Neural cell (in vitro differentiated cells): Measurements from ENCODE around the gene CASKIN2. TPM values are rescaled to one million over a fixed set of nuclear protein-coding genes. Genes with fewer than 3 reads are reported as not detected.

Source experiments
- H2AFZ ChIP-seq: fragments of 200-600, 300-800 bp; sonication (generic), shearing (Covaris generic); 2 replicates; pipeline ENCODE4 v1.6.0; 2014; ENCODE audit warnings: low read depth, mild to moderate bottlenecking, antibody characterized with exemption, low read length, moderate library complexity
- H3F3A ChIP-seq: fragments of 200-600 bp; shearing (Covaris generic); 2 replicates; pipeline ENCODE4 v1.6.1; 2016; ENCODE audit warnings: mild to moderate bottlenecking, moderate library complexity, mixed read lengths, antibody characterized with exemption, low read length; ENCODE audit not compliant: insufficient read depth, poor library complexity, severe bottlenecking
- H3K27ac ChIP-seq: fragments of 200-600, 300-800 bp; sonication (generic), shearing (Covaris generic); 2 replicates; pipeline ENCODE4 v1.5.1; 2014; ENCODE audit warnings: mild to moderate bottlenecking, low read length, moderate library complexity
- H3K27me3 ChIP-seq: fragments of 300-800, 200-600 bp; sonication (generic), shearing (Covaris generic); 2 replicates; pipeline ENCODE4 v1.6.0; 2014; ENCODE audit warnings: mild to moderate bottlenecking, low read depth, low read length, moderate library complexity; ENCODE audit not compliant: insufficient read depth
- H3K36me3 ChIP-seq: fragments of 300-800, 200-600 bp; sonication (generic), shearing (Covaris generic); 2 replicates; pipeline ENCODE4 v1.5.1; 2014; ENCODE audit warnings: mild to moderate bottlenecking, antibody characterized with exemption, low read length, moderate library complexity; ENCODE audit not compliant: insufficient read depth
- H3K4me2 ChIP-seq: fragments of 300-800, 200-600 bp; sonication (generic), shearing (Covaris generic); 2 replicates; pipeline ENCODE4 v1.6.0; 2014; ENCODE audit warnings: mild to moderate bottlenecking, low read length
- H3K4me3 ChIP-seq: fragments of 300-800, 200-600 bp; sonication (generic), shearing (Covaris generic); 2 replicates; pipeline ENCODE4 v1.5.1; 2014; ENCODE audit warnings: mild to moderate bottlenecking, low read length, moderate library complexity
- H3K79me2 ChIP-seq: fragments of 200-600 bp; shearing (Covaris generic); replicated peaks from 2 replicates; pipeline ENCODE4 v1.6.0; 2014; ENCODE audit warnings: mild to moderate bottlenecking, low read length, moderate library complexity; ENCODE audit not compliant: insufficient read depth
- H3K9ac ChIP-seq: fragments of 300-800, 200-600 bp; sonication (generic), shearing (Covaris generic); 2 replicates; pipeline ENCODE4 v1.6.1; 2016; ENCODE audit warnings: mild to moderate bottlenecking, low read length, mixed read lengths
- H3K9me2 ChIP-seq: fragments of 200-600 bp; shearing (Covaris generic); 2 replicates; pipeline ENCODE4 v1.6.1; 2016; ENCODE audit warnings: mild to moderate bottlenecking, low read length, mixed read lengths; ENCODE audit not compliant: insufficient read depth
- H3K9me3 ChIP-seq: fragments of 200-600, 300-800 bp; sonication (generic), shearing (Covaris generic); 2 replicates; pipeline ENCODE4 v1.6.1; 2016; ENCODE audit warnings: mild to moderate bottlenecking, mixed run types, low read length, moderate library complexity, mixed read lengths
- H4K20me1 ChIP-seq: fragments of 200-600 bp; shearing (Covaris generic); 2 replicates; pipeline ENCODE4 v1.6.1; 2016; ENCODE audit warnings: mild to moderate bottlenecking, mixed run types; ENCODE audit not compliant: insufficient read depth
- EP300 ChIP-seq: fragments of 450-650 bp; conservative IDR thresholded peaks from 2 replicates; pipeline ENCODE4 v1.6.1; 2014; ENCODE audit warnings: antibody characterized with exemption, mild to moderate bottlenecking, moderate library complexity; ENCODE audit not compliant: poor library complexity, severe bottlenecking
- EZH2 ChIP-seq: fragments of 200-600, 300-800 bp; shearing (Covaris generic), sonication (generic); IDR thresholded peaks from 2 replicates; pipeline ENCODE4 v1.6.1; 2014; ENCODE audit warnings: antibody characterized with exemption, low read length, borderline replicate concordance, mild to moderate bottlenecking; ENCODE audit not compliant: insufficient read depth, poor library complexity, severe bottlenecking
- MXI1 ChIP-seq: fragments of 450-650 bp; conservative IDR thresholded peaks from 2 replicates; pipeline ENCODE4 v1.6.1; 2014; ENCODE audit warnings: antibody characterized with exemption, mild to moderate bottlenecking; ENCODE audit not compliant: poor library complexity, severe bottlenecking
- POLR2AphosphoS5 ChIP-seq: IDR thresholded peaks from 2 replicates; pipeline ENCODE4 v1.6.1; 2012
- RAD21 ChIP-seq: fragments of 450-650 bp; conservative IDR thresholded peaks from 2 replicates; pipeline ENCODE4 v1.6.1; 2014; ENCODE audit warnings: antibody characterized with exemption, mild to moderate bottlenecking, moderate library complexity
- REST ChIP-seq: IDR thresholded peaks from 2 replicates; pipeline ENCODE4 v1.6.1; 2012; ENCODE audit warnings: borderline replicate concordance
- SMC3 ChIP-seq: fragments of 450-650 bp; conservative IDR thresholded peaks from 2 replicates; pipeline ENCODE4 v1.6.1; 2014; ENCODE audit warnings: antibody characterized with exemption, mild to moderate bottlenecking, moderate library complexity; ENCODE audit not compliant: poor library complexity
- TAF1 ChIP-seq: IDR thresholded peaks from 2 replicates; pipeline ENCODE4 v1.6.1; 2012; ENCODE audit warnings: low read depth
- polyA plus RNA-seq: library from polyadenylated mRNA; depleted of rRNA; stranded (reverse); fragments of >200 nt; gene quantifications from 2 replicates; pipeline ENCODE4 v1.2.3, GENCODE V29; 2014
- TF ChIP-seq, protein P1 (sequence below): fragments of 450-650 bp; IDR thresholded peaks from 2 replicates; pipeline ENCODE4 v1.5.1; 2014; ENCODE audit warnings: antibody characterized with exemption, mild to moderate bottlenecking, moderate library complexity; ENCODE audit not compliant: poor library complexity, severe bottlenecking

Gene CASKIN2
- polyA plus RNA-seq, 1 donor from 2014 or later, result 2.8 TPM

DNA sequence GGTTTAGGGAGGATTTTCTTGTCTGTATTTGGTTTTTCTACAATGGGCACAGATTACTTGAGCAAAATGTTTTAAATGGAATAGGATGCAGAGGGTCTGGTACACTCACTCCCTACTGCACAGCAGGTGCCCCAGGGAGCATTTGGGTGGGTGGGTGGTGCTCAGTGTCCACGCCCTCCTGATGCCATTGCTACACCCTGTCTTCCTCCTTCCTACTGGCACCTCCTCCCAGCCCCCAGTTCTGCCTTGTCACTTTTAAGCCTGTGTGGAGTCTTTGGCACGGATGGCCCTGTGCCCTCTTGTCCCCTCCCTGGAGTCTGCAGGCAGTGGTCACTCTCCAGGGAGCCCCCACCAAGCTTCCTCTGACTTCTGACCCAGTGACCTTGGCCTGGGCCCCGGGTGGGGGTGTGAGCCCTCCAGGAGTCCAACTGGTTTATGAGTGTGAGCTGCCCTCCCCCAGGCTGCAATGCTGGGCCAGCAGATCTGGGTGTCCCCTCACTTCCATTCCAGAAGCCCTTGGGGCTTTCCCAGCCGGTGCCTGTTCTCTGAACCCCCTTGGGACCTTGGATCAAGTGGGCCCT, 25.7 kb upstream of the CASKIN2 start:
- Histone ChIP-seq H3K9me3 (no peaks in the 10 kb centered on the region), H3K9ac (no peak overlapping the region), H3K36me3 (no peaks in the 10 kb centered on the region), H3K4me2 (no peak overlapping the region), H3K79me2 (no peaks in the 10 kb centered on the region), H4K20me1 (no peaks in the 10 kb centered on the region), H3K9me2 (no peaks in the 10 kb centered on the region), H2AFZ (no peak overlapping the region), H3K4me3 (no peak overlapping the region), H3K27ac (no peak overlapping the region), H3F3A (no peaks in the 10 kb centered on the region), H3K27me3 (no peaks in the 10 kb centered on the region)
- TF ChIP-seq EZH2, result no peak
- TF ChIP-seq SMC3, result no peak
- TF ChIP-seq MXI1, result no peak
- TF ChIP-seq EP300, result no peak
- no peak for TF ChIP-seq POLR2AphosphoS5
- no peak for TF ChIP-seq TAF1

- Histone ChIP-seq H3K4me2 (no peak overlapping the region), H4K20me1 (no peaks in the 10 kb centered on the region), H3K79me2 (no peaks in the 10 kb centered on the region), H3K27ac (no peak overlapping the region), H3K27me3 (no peaks in the 10 kb centered on the region), H2AFZ (no peak overlapping the region), H3K9me2 (no peaks in the 10 kb centered on the region), H3K36me3 (no peaks in the 10 kb centered on the region), H3F3A (no peaks in the 10 kb centered on the region), H3K9ac (no peak overlapping the region), H3K9me3 (no peaks in the 10 kb centered on the region), H3K4me3 (no peak overlapping the region)
- TF ChIP-seq SMC3, result no peak
- TF ChIP-seq MXI1, result no peak
- no peak for TF ChIP-seq POLR2AphosphoS5
- TF ChIP-seq RAD21, result no peak
- TF ChIP-seq EP300, result no peak
- no peak for TF ChIP-seq EZH2
- no peak for TF ChIP-seq REST
- TF ChIP-seq, protein P1, sequence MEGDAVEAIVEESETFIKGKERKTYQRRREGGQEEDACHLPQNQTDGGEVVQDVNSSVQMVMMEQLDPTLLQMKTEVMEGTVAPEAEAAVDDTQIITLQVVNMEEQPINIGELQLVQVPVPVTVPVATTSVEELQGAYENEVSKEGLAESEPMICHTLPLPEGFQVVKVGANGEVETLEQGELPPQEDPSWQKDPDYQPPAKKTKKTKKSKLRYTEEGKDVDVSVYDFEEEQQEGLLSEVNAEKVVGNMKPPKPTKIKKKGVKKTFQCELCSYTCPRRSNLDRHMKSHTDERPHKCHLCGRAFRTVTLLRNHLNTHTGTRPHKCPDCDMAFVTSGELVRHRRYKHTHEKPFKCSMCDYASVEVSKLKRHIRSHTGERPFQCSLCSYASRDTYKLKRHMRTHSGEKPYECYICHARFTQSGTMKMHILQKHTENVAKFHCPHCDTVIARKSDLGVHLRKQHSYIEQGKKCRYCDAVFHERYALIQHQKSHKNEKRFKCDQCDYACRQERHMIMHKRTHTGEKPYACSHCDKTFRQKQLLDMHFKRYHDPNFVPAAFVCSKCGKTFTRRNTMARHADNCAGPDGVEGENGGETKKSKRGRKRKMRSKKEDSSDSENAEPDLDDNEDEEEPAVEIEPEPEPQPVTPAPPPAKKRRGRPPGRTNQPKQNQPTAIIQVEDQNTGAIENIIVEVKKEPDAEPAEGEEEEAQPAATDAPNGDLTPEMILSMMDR, result no peak
- TF ChIP-seq TAF1, result no peak
These were observed 24.8 kb upstream of the CASKIN2 start for GRCh38 chr17:75539967-75540729.
